Activated CD8-positive, alpha-beta memory T cell treated with anti-CD3 and anti-CD28 coated beads, Interleukin-2, amount 50 U/mL, for 48 hours (primary cell): Measurements from ENCODE around the gene SSTR5.

Source experiments
- DNase-seq: peaks from one replicate; pipeline ENCODE4 v3.0.0-alpha.2; 2020

The SSTR5 gene

DNA sequence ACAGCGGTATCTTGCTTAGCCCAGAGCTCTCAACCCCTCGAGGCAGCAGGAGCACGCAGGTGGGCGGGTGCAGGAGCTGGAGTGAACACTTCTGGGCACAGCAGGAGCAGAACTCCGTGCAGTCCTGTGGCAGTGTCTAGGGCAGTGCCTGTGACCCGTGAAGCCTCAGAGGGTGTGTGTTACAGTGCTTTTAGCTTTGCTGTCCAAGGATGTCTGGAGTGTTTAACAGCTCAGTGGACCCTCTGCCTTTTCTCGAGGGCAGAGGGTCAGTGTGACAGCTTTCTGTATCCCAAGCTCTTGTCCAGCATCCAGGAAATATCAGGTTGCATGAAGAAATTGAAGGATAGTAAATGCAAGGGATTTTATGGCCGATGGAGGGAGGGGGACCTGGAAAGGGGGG lies 16.4 kb upstream of the SSTR5 start:
- DNase-seq: no peak

DNA sequence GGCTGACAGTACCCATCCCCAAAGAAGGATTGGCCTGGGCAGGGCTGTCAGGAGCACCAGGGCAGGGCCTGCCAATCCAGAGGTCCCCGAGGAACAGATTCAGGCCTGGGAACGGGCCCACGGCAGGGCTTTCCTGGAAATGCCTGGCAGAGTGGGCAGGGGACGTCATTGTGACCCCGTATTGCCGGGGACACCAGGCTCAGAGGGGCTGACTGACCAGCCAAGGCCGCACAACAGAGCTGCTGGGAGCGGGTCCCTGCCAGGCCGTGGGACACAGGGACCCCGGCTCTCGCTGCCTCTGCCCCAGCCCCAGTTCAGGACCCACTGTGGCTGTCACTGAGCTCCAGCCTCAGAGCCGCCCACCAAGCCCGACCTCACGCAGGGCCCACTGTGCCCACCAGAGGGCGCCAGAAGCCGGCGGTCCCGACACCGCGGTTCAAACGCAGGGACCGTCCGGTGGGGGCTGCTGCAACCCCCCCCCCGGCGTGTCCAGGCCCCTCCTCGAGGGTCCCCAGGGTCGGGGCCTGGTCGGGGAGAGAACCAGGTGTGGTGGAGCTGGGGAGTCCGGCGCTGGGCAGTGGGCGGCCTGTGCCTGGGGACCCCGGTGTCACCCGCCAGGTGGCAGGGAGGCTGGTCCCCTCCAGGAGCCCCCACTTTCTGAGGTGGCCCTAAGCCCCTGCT lies 15.2 kb upstream of the SSTR5 start:
- peak; percentile 95 for DNase-seq

DNA sequence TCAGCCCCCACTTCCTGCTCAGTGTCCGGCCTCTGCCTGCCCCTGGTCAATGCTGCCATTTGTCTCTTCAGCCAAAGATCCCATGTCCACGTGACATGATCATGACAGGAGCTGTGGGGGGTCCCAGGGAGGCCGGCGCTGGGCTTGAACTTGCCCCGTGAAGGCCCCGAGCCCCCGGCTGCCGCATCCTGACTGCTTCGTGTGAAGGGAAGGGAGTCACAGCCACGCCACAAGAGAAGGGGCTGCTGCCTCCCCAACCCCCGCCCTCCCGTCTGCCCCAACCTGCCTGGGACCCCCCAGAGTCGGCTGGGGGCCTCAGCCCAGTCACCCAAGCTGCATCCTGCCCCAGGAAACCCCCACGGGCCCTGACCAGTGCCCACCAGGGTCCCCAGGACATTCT lies 14.3 kb upstream of the SSTR5 start:
- no peak for DNase-seq

DNA sequence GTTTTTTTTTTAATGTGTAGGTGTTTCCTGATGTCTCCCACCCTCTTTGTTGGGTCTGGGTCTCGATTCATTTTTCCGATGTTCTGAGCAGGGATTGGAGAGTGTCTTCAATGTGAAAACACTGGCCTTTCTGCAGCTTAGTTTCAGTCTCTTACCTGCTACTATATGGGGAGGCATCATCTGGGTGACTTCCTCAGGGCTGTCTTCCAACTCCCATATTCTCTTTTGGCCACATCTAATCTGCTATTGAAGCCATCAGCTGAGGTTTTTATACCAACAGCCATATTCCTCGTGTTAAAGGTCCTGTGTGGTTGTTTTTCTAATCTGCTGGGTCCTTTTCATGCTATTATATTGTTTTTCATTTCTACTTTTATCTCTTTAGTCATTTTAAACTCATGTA lies 13.2 kb upstream of the SSTR5 start:
- no peak for DNase-seq

DNA sequence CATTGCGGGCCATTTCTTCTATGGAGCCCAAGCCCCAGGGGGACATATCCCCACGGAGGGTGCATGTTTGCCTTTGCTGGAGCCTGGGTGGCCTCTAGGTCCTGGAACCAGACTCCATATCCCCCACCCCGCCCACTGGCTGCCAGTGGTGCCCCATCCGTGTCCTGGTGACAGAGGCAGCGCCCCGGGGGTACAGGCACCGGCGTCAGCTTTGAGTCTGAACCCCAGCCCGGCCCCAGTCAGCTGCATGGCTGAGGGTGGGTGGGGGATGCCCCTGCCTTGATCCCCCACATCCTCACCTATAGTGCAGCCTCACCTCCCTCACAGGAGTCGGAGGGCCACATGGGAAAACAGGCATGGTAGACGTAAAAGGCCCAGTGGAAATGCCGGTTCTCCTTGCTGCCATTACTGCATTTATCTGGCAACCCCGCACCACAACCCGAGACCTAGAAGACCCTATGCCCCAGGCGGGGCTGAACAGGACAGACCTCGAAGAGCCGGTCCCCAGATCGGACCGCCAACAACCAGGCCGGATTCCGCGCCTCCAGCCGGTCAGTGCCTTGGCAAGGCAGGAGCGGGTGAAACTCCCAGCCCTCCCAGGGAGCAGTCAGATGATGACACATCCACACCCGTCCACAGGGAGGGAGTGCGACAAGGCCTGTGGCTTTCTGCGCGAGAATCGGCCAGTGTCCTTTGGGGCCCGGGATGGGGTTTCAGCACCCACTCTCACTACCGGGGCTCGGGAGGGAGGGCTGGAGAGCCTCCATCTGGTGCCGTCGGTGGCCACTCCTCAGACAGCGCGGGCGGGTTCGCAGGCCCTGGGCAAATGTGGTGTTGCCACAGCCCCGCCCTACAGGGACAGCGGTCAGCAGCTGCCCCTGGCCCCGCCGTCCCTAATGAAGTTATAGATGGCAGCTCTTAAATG lies 11.9 kb upstream of the SSTR5 start:
- no peak for DNase-seq

DNA sequence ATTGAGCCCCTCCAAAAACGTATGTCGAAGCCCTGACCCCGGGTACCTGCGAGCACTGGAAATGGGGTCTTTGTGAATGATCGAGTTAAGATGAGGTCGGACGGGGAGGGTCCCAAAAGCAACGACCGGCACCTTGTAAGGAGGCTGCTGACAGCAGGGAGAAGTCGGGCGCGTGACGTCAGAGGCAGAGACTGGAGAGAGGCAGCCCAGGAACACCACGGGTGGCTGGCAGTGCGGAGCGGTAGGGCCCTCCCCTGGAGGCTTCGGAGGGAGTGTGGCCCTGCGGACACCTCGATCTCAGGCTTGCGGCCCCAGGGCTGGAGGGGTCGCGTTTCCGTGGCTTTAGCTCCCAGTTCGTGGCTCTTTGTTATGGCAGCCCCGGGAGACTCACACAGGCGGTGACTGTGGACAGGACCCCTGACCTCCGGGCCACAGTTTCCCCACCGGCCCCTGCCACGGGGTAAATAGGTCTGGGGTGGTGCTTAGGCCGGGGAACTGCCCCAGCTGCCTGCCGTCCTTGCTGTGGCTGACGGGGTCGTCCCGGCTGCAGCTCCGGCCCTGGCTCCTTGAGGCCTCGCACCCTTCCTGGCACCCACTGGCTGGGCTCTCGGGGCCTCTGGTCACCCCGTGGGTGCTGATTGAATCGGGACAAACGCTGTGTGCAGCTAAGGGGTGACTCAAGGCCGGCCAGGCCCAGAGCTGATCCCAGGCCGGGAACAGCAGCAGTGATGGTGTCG lies 10.6 kb upstream of the SSTR5 start:
- DNase-seq: no peak

DNA sequence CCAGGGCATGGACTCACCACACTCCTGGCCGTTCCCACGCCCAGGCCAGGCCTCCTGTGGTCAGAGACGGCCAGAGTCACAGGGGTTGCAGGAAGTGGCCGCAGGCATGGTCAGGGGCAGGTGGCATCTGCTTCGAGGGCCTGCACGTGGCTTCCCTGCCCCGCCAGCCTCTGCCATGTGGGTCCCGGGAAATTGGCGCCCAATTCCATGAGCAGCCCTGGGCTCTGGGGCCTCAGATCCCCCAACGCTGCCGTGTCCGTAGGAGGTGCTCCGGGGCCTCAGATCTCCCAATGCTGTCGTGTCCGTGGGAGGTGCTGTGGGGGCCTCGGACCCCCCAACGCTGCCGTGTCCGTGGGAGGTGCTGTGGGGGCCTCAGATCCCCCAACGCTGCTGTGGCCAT lies 9.7 kb upstream of the SSTR5 start:
- DNase-seq: no peak

DNA sequence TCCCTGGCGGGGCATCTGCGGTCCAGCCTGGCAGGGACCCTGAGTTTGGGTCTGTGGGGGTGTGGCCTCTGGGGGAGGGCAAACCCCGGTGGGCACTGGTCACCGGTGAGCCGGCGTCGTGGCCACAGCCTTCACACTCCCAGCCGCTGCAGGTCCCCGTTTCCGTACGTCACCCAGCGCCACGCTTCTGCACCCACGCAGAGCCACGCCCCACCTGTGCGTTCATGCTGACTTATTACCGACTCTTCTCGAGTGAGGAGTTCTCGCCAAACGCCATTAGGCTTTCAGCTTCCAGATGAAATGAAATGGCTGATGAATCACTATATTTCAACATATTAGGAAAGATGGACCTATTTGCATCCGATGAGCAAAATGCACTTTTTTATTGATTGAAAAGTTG lies 8.8 kb upstream of the SSTR5 start:
- DNase-seq: no peak

DNA sequence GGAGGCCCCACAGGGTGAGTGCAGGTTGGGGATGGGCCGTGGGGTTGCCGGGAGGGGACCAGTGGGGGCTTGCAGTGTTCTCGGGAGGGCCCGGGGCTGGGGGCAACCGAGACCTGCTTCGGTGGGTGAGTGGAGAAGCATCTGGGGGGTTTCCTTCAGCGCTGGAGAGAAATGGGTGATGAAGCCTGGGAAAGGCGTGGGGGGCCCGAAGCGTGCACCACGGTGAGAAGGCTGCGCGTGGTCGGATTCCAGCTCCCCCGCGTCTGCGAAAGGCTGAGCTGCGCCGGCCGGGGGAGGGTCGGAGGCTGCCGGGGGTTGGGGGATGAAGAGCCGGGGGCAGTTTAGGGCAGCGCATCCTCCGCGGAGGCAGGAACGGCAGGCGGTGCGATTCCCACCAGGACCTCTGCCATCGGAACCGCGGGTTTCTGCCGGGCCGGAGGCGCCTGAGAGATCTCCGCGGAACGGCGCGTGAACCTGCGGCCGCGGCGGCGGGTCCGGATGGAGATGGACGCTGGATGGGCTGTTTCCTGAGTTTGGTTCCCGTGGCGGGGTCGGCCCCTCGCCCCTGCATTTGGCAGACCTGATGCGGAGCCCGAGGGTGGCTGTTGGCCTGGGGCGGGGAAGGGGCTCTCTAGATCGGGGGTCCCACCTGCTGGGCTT lies 6.9 kb upstream of the SSTR5 start:
- no peak for DNase-seq

DNA sequence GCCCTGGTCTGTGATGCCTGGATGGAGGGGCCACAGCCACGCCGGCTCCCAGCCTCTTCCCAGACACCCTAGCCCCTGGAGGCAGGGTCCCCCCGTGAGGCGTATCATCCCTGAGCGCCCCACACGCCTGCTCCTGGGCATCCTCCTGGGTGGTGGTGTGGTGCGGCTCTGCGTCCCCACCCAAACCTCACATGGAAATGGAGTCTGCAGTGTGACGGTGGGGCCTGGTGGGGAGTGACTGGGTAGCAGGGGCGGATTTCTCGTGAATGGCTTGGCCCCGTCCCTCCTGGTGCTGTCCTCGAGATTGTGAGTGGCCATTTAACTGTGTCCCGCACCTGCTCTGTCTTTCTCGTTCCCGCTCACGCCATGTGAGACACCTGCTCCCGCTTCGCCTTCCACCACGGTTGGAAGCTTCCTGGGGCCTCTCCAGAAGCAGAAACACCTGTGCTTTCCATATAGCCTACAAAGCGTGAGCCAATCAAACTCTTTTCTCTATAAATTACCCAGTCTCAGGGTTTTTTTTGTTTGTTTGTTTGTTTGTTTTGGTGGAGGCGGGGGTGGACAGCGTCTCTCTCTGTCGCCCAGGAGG lies 5.9 kb upstream of the SSTR5 start:
- DNase-seq: no peak

DNA sequence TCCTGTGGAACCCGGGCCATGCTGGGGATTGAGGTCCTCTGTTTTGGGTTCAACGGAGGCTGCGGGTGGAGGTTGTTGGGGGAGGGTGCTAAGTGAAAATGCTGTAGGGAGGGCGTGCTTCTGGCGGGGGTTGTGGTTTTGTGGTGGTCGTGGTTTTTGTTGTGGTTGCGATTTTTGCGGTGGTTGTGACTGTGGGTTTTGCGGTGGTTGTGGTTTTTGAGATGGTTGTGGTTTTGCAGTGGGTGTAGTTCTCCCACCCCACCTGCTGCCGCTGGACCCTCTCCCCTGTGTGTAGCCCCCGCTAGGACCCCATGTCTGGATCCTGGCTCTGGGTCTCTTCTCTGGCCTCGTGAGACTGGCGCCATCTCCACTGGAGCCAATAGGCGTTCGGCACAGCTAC lies 4.9 kb upstream of the SSTR5 start:
- no peak for DNase-seq

DNA sequence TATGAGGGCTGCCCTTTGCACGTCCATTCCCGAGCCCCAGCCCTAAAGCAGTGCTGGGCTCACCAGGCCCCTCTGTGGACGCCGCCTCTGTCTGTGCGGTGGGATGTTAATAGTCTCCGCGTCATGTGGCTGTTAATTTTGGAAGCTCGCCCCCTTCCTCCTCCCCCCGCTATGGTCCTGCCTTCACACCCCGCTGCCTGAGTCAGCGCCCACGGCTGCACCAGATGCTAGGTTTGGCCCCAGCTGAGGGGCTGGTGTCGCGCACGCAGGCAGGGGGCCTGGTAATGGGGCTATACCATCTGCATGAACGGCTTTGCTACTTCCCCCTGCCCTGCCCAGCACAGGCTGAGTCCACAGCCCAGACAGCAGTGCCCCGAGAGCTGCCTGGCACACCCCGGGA lies 4.1 kb upstream of the SSTR5 start:
- no peak for DNase-seq

DNA sequence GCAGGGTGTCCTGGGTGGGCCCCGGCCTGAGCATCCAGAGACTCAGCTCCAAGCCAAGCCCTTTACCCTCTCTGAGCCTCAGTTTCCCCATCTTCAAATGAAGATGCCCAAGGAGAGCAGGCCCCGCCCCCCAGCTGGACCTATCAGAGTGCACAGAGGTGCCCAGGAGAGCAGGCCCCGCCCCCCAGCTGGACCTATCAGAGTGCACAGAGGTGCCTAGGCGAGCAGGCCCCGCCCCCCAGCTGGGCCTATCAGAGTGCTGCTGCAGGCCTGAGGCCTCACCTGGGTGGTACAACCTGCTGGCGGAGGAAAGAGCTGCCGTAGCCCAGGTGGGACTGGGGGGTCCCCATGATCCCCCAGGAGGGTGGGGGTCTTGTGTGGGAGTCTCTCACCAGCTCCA lies 3.4 kb upstream of the SSTR5 start:
- no peak for DNase-seq

DNA sequence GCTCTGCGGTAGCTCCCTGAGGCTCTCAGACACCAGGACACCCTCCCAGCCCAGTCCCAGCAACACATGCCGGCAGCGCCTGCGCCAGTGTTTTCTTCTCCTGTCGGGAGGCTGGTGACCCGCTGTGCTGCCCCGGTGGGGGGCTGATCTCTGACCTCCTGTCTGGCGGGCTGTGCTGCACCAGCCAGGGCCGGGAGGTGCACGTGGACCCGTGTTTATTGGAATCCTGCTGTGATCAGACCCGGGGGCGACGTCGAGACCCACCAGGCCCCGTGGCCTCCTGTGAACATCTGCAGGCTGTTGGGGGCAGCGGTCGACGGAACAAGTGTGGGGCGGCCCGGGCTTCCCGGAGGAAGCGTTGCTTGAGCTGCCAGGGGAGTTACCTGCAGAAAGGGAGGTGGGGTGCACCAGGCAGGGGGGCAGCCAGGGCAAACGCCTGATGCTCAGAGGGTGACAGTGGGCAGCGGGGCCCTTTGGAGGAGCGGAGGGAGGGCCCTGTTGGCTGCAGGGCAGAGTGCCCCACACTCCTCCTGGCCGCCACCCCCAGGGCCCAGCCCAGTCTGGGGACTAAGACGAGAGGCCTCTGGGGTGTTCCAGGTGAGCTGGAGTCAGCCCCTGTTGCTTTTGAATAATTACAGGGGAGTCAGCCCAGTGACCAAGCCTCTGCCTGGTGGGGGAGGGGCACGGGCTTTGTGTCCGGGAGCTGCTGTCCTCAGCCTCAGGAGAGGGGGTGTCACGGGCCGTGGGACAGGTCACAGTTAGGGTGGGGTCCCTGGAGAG lies 2.3 kb upstream of the SSTR5 start:
- no peak for DNase-seq

DNA sequence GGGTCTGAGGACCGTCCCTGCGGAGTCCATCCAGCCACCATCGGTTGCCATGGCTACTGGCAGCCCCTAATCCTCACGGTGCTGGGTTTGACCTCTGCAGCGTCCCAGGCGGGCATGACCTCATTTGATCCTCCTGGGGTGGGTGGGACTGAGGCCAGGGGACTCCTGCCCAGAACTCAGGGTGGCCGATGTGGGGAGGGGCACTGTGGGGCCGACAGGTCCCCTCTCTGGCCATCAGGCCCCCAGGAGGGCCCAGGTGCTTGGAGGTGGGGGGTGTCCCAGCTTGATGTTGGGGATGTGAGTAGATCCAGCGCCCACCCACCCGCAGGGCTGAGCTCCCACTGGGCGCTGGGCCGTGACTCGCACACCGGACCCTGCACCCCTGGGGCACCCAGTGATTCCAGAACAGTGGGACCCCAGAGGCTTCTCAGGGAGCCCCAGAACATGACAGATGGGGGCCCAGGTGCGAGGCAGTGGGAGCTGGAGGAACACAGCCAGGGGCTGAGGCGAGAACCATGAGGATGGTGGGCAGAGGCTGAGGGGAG lies 1.6 kb upstream of the SSTR5 start:
- DNase-seq: no peak

DNA sequence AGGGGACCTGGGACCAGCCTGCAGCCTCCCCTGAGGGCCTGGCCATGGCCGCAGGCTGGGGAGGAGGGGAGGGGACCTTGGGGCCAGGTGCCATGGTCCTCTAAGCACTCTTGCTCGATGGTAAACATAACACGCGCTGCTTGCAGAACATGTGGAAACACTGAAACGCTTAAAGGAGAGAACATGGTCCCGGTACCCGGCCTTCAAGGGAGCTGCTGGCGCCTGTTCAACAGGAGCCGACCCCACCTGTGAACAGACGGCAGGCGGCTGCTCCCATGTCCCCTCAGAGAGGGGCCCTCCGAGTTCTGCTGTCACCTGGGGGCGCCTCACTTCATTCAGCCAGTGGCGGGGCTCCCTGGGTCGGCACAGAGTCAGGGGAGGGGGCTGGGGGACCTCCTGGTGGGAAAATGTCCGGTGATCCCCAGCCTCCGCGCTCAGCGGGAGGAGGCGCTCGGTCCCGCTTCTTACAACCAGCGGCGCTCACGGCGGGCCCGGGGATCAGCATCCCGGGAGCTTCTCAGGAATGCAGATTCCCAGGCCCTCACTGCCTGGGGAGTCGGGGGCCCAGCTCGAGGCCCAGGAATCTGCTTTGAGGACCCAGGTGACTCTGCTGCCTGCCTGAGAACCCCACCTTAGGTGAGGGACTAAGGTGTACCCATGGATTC lies 854 bp upstream of the SSTR5 start:
- no peak for DNase-seq

DNA sequence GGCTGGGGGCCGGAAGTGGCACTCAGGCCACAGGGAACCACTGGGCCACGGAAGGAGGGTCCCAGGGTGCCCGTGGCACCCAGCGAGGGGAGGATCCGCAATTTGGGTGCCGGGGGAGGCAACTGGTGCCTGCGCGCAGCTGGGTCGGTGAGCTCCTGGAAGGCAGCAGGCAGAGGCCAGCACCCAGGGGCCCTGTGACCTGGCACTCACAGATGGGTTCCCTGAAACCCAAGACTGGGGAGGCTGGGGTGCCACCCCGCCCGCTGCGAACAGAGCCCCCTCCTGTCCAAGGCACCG lies 663 bp downstream of the SSTR5 start:
- no peak for DNase-seq

DNA sequence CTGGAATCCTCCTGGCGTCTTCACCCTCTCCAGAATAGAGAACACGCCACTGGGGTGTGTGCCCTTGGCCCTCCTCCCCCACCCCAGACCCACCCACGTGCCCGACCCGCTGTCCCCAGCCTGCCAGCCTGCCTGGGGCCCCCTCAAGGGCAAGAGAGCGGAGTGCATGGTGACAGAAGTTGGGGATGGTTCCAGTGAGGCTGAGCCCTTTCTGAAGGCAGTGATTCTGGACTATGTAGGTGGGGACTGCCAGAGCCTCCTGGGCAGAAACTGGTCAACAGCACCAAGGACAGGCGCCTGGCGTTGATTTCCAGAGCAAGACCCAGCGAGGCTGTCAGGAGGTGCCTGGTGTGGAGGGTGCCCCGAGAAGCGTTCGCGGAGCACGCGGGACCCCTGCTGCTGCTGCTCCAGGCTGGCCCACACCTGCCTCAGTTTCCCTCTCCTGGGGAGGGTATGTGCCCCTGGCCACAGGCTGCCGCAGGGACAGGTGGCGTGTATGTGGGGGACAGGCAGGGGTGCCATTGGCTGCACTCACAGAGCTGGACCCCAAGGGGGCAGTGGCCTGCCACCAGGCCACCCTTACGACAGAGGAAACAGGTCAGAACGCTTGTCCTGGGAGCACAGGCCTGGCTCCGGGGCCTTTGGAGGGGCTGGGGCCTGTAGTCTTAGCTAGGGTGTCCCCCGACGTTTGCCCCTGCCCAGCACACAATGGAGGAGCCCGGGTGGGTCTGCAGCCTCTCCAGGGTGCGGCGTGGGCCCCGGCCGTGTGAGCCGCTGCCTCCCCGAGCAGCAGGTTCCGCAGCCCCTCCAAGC lies 1.2 kb downstream of the SSTR5 start:
- no peak for DNase-seq

DNA sequence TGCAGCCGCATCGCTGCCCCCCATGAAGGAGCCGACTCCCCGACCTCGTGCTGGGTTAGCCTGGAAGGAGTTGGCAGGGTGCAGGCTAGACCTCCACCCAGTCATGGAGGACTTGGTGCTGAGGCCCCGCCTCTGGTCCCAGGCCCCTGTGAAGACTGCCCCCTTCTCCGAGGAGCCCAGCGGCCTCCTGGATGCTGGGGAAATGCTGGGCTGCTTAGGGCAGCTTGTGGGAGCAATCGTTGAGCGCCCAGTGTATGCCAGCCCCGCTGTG lies 1.8 kb downstream of the SSTR5 start:
- no peak for DNase-seq

DNA sequence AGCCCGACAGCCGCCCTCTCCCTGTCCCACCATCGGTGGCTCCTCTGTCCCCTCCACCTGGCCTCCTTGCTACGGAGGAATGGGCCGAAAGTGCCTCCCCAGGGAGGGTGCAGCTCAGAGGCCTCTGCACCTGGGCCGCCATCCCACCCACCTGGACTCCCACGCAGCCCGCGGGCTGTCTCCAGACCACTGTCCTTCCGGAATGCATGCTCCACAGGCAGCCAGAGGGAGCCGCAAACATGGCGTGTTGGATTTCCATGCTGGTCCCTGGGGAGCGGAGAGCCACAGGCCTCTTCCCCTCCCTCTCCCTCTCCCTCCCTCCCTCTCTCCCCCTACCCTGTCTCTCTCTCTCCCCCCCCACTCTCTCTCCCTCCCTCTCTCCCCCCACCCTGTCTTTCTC lies 3.0 kb downstream of the SSTR5 start:
- DNase-seq: no peak
